ENCODE measurements around the gene PODXL. TPM values are rescaled to one million over a fixed set of nuclear protein-coding genes. Genes with fewer than 3 reads are reported as not detected.
"Not testable (repeated sequence)": the region's sequence is repeated elsewhere in the genome, so short reads cannot be mapped to it uniquely, and the experiment has no call there.

The PODXL gene
- total RNA-seq, 1 donor from 2014 or later, result 160 TPM

- no peak overlapping the region for H3K4me3 ChIP-seq (ENCODE audit: low read depth, low read length)
- no peak for DNase-seq (ENCODE audit: low read depth)
Observed at GRCh38 chr7:131522325-131522930, 34.0 kb downstream of the PODXL start.

GRCh38 chr7:131521651-131522163 is 34.7 kb downstream of the PODXL start:
- DNase-seq (ENCODE audit: low read depth), result no peak
- Histone ChIP-seq H3K4me3 (ENCODE audit: low read depth, low read length) (no peak overlapping the region), H3K27me3 (ENCODE audit: control insufficient read depth, insufficient read depth, low read length) (no peaks in the 10 kb centered on the region), H3K36me3 (ENCODE audit: control insufficient read depth, insufficient read depth, low read length) (no peaks in the 10 kb centered on the region)
- no peak for TF ChIP-seq CTCF (IDR thresholded peaks at IDR 0.05; ENCODE audit: insufficient read depth, low read length, poor library complexity, severe bottlenecking)

More at GRCh38 chr7:131522325-131522930, 34.0 kb downstream of the PODXL start:
- no peak for TF ChIP-seq CTCF (IDR thresholded peaks at IDR 0.05; ENCODE audit: insufficient read depth, low read length, poor library complexity, severe bottlenecking)
- Histone ChIP-seq H3K36me3 (ENCODE audit: control insufficient read depth, insufficient read depth, low read length) (no peaks in the 10 kb centered on the region), H3K27me3 (ENCODE audit: control insufficient read depth, insufficient read depth, low read length) (no peaks in the 10 kb centered on the region)

- H3K4me3 ChIP-seq (ENCODE audit: low read depth, low read length), result no peak overlapping the region
- no peak for TF ChIP-seq CTCF (IDR thresholded peaks at IDR 0.05; ENCODE audit: insufficient read depth, low read length, poor library complexity, severe bottlenecking)
- H3K27me3 ChIP-seq (ENCODE audit: control insufficient read depth, insufficient read depth, low read length), result no peaks in the 10 kb centered on the region
- H3K36me3 ChIP-seq (ENCODE audit: control insufficient read depth, insufficient read depth, low read length), result no peaks in the 10 kb centered on the region
- DNase-seq (ENCODE audit: low read depth), result no peak
Observed at GRCh38 chr7:131518626-131519025, 37.8 kb downstream of the PODXL start.

GRCh38 chr7:131517218-131517923 is 39.1 kb downstream of the PODXL start:
- no peaks in the 10 kb centered on the region for H3K27me3 ChIP-seq (ENCODE audit: control insufficient read depth, insufficient read depth, low read length)
- H3K4me3 ChIP-seq (ENCODE audit: low read depth, low read length), result no peak overlapping the region
- no peak for TF ChIP-seq CTCF (IDR thresholded peaks at IDR 0.05; ENCODE audit: insufficient read depth, low read length, poor library complexity, severe bottlenecking)
- no peaks in the 10 kb centered on the region for H3K36me3 ChIP-seq (ENCODE audit: control insufficient read depth, insufficient read depth, low read length)
- no peak for DNase-seq (ENCODE audit: low read depth)

- H3K27me3 ChIP-seq (ENCODE audit: control insufficient read depth, insufficient read depth, low read length); H3K36me3 ChIP-seq (ENCODE audit: control insufficient read depth, insufficient read depth, low read length); H3K4me3 ChIP-seq (ENCODE audit: low read depth, low read length); DNase-seq (ENCODE audit: low read depth): not testable (repeated sequence)
Observed at GRCh38 chr7:131515471-131515870, 41.0 kb downstream of the PODXL start.

GRCh38 chr7:131513245-131514061 is 43.0 kb downstream of the PODXL start:
- peak; percentile 97 for TF ChIP-seq CTCF (IDR thresholded peaks at IDR 0.05; ENCODE audit: insufficient read depth, low read length, poor library complexity, severe bottlenecking)
- Histone ChIP-seq H3K4me3 (ENCODE audit: low read depth, low read length) (no peak overlapping the region), H3K36me3 (ENCODE audit: control insufficient read depth, insufficient read depth, low read length) (no peaks in the 10 kb centered on the region), H3K27me3 (ENCODE audit: control insufficient read depth, insufficient read depth, low read length) (no peaks in the 10 kb centered on the region)
- peak; percentile 65 for DNase-seq (ENCODE audit: low read depth)

Measured in kidney epithelial cell (primary cell).